UCSD-AML1 (cell line): ENCODE results near the gene GGTA1.
A peak's percentile ranks its signal among the peaks of the same experiment; 100 is the strongest.
"Not testable (repeated sequence)": the region's sequence is repeated elsewhere in the genome, so short reads cannot be mapped to it uniquely, and the experiment has no call there.

ENCODE experiments used
- DNase-seq: peaks from one replicate; lab custom pipeline; 2025; ENCODE audit not compliant: unreplicated experiment; lab: John Stamatoyannopoulos, UW

The GGTA1 gene

GRCh38 chr9:121499427-121500164, at the start of gene GGTA1:
Gene GGTA1 (minus strand): TSS chr9:121499844. CDS start chr9:121467922, 31,922 bp downstream.
- peak; percentile 44 for DNase-seq

GRCh38 chr9:121548666-121549065, 49.0 kb upstream of the GGTA1 start:
- no peak for DNase-seq

- peak; percentile 90 for DNase-seq
Observed at GRCh38 chr9:121545875-121546423, 46.3 kb upstream of the GGTA1 start.

GRCh38 chr9:121545150-121545874, 45.7 kb upstream of the GGTA1 start:
- DNase-seq: no peak

- no peak for DNase-seq
Observed at GRCh38 chr9:121542025-121542424, 42.4 kb upstream of the GGTA1 start.

GRCh38 chr9:121541256-121541655, 41.6 kb upstream of the GGTA1 start:
- DNase-seq: no peak

- DNase-seq: no peak
Observed at GRCh38 chr9:121538221-121538620, 38.6 kb upstream of the GGTA1 start.

GRCh38 chr9:121537283-121537682, 37.6 kb upstream of the GGTA1 start:
- DNase-seq: no peak

- DNase-seq: no peak
Observed at GRCh38 chr9:121532881-121533280, 33.2 kb upstream of the GGTA1 start.

GRCh38 chr9:121529237-121529987, 29.8 kb upstream of the GGTA1 start:
- no peak for DNase-seq

- no peak for DNase-seq
Observed at GRCh38 chr9:121528642-121529041, 29.0 kb upstream of the GGTA1 start.

- DNase-seq: no peak
Observed at GRCh38 chr9:121527371-121527770, 27.7 kb upstream of the GGTA1 start.

GRCh38 chr9:121519688-121520087, 20.0 kb upstream of the GGTA1 start:
- not testable (repeated sequence) for DNase-seq

GRCh38 chr9:121518634-121519033, 19.0 kb upstream of the GGTA1 start:
- no peak for DNase-seq

GRCh38 chr9:121513166-121513565, 13.5 kb upstream of the GGTA1 start:
- not testable (repeated sequence) for DNase-seq

GRCh38 chr9:121510766-121511550, 11.3 kb upstream of the GGTA1 start:
- DNase-seq: peak; percentile 70

- DNase-seq: no peak
Observed at GRCh38 chr9:121509180-121509579, 9.5 kb upstream of the GGTA1 start.

- DNase-seq: no peak
Observed at GRCh38 chr9:121508415-121508814, 8.8 kb upstream of the GGTA1 start.

- DNase-seq: no peak
Observed at GRCh38 chr9:121505903-121506735, 6.5 kb upstream of the GGTA1 start.

- no peak for DNase-seq
Observed at GRCh38 chr9:121503444-121503843, 3.8 kb upstream of the GGTA1 start.
